ENCODE results near the gene CNTNAP2.

- no peak for TF ChIP-seq POLR2A (IDR thresholded peaks at IDR 0.05; ENCODE audit: low read length)
- no peak for TF ChIP-seq GATA1 (IDR thresholded peaks at IDR 0.05; ENCODE audit: low read depth, low read length)
These were observed 2273.8 kb downstream of the CNTNAP2 start for GRCh38 chr7:148390381-148390780.
